Measurements from ENCODE around the gene SLC22A3.

The SLC22A3 gene

GRCh38 chr6:160398674-160399271 lies 50.6 kb downstream of the SLC22A3 start:
- DNase-seq (ENCODE audit: low spot score) = peak; percentile 31
- no peak for TF ChIP-seq CTCF (IDR thresholded peaks at IDR 0.05; ENCODE audit: extremely low read depth, insufficient read depth, missing control alignments)

GRCh38 chr6:160400446-160400845 lies 52.3 kb downstream of the SLC22A3 start:
- TF ChIP-seq CTCF (IDR thresholded peaks at IDR 0.05; ENCODE audit: extremely low read depth, insufficient read depth, missing control alignments) = no peak
- DNase-seq (ENCODE audit: low spot score) = no peak
- in situ Hi-C loops (cut with MboI; ENCODE audit: low pct_unique_long_range_greater_than_20kb, low sequenced_read_pairs, unreplicated experiment) = no loop called here

More at GRCh38 chr6:160398674-160399271, 50.6 kb downstream of the SLC22A3 start:
- in situ Hi-C loops (cut with MboI; ENCODE audit: low pct_unique_long_range_greater_than_20kb, low sequenced_read_pairs, unreplicated experiment) = no loop called here

DNA sequence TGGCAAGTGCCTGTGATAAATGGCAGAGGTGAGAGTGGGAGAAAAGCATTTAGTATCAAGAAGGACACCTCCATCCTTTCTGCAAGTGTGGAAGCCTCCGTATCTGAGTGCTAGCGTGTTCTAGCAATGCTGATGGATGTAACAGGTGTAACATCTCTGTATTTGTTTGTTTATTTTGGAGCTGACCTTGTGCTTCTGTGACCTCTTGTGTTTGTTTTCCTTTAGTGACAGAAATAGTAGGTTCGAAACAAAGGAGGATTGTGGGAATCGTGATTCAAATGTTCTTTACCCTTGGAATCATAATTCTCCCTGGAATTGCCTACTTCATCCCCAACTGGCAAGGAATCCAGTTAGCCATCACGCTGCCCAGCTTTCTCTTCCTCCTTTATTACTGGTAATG lies 60.4 kb downstream of the SLC22A3 start:
- no peak for DNase-seq (ENCODE audit: low spot score)
- in situ Hi-C loops (cut with MboI; ENCODE audit: low pct_unique_long_range_greater_than_20kb, low sequenced_read_pairs, unreplicated experiment) = no loop called here
- no peak for TF ChIP-seq CTCF (IDR thresholded peaks at IDR 0.05; ENCODE audit: extremely low read depth, insufficient read depth, missing control alignments)

- no peak for DNase-seq (ENCODE audit: low spot score)
- no peak for TF ChIP-seq CTCF (IDR thresholded peaks at IDR 0.05; ENCODE audit: extremely low read depth, insufficient read depth, missing control alignments)
- in situ Hi-C loops (cut with MboI; ENCODE audit: low pct_unique_long_range_greater_than_20kb, low sequenced_read_pairs, unreplicated experiment) = no loop called here
These were observed 64.8 kb downstream of the SLC22A3 start for GRCh38 chr6:160412993-160413392.

DNA sequence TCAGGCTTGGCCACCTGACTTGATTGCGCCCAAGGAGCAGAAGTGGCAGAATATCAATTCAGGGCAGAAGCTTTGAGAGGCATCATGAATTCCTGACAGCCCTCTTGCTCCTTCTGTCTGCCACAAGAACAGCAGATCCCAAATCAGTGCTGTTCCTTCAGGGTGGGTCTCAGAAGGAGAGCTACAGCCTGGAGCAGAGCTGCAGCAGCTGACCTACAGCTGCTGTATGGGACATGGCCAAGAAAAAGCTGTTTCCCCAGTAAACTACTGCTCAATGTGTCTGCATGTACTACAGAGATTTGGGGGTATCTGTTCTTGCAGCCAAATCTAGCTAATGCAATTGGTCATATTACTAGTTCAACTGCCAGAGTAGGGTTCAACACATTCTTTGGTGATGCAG lies 69.0 kb downstream of the SLC22A3 start:
- DNase-seq (ENCODE audit: low spot score) = no peak
- in situ Hi-C loops (cut with MboI; ENCODE audit: low pct_unique_long_range_greater_than_20kb, low sequenced_read_pairs, unreplicated experiment) = no loop called here
- no peak for TF ChIP-seq CTCF (IDR thresholded peaks at IDR 0.05; ENCODE audit: extremely low read depth, insufficient read depth, missing control alignments)

GRCh38 chr6:160417550-160417949 lies 69.4 kb downstream of the SLC22A3 start:
- TF ChIP-seq CTCF (IDR thresholded peaks at IDR 0.05; ENCODE audit: extremely low read depth, insufficient read depth, missing control alignments) = no peak
- DNase-seq (ENCODE audit: low spot score) = no peak
- in situ Hi-C loops (cut with MboI; ENCODE audit: low pct_unique_long_range_greater_than_20kb, low sequenced_read_pairs, unreplicated experiment) = no loop called here

Data from GM13977 (cell line).